Pons (tissue), 1 donor: ENCODE measurements around the gene CFAP74.

ENCODE experiments used
- DNase-seq: peaks from one replicate; pipeline ENCODE4 v3.0.0-alpha.2; 2016; ENCODE audit warnings: low spot score

Gene CFAP74

GRCh38 chr1:1915911-1916840, 87.4 kb downstream of the CFAP74 start:
- no peak for DNase-seq

DNA sequence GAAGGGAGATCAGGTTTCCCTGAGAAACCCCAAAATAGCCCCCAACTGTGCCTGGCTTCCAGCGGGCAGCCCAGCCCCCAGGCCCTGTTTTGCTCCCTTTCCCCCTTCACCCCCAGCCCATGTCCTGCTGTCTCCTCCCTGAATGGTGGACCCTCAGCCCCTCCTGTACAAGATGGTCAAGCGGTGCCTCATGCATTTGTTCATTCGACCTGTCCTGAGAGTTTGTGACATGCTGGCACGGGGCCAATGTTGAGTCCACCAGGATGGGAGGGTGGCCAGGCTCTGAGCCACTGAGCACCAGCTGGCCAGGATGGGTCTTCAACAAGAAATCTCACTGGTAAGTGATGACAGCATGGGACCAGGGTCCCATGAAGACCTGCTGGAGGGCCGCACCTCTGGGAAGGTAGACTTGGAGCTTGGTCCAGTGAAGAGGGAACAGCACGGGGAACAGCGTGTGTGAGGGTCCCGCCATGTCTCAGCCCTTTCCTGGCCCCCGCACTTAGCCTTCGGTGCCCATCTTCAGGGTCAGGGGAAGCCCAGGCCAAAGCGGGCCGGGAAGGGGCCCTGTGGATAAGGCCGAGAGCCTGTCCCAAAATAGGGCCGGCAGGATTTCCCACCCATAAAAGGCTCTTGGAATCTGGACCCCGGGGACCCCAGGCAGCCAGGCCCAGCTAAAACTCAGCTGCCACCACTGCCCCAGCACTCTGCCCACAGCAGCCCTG, 88.5 kb downstream of the CFAP74 start, which contains the start of gene CALML6:
TSS of gene CALML6 (plus strand) at position 290 of the 722 bp plus-strand sequence. CDS start at position 311, 21 bp downstream.
- no peak for DNase-seq

GRCh38 chr1:1914101-1914970, 89.2 kb downstream of the CFAP74 start:
- DNase-seq, result no peak

DNA sequence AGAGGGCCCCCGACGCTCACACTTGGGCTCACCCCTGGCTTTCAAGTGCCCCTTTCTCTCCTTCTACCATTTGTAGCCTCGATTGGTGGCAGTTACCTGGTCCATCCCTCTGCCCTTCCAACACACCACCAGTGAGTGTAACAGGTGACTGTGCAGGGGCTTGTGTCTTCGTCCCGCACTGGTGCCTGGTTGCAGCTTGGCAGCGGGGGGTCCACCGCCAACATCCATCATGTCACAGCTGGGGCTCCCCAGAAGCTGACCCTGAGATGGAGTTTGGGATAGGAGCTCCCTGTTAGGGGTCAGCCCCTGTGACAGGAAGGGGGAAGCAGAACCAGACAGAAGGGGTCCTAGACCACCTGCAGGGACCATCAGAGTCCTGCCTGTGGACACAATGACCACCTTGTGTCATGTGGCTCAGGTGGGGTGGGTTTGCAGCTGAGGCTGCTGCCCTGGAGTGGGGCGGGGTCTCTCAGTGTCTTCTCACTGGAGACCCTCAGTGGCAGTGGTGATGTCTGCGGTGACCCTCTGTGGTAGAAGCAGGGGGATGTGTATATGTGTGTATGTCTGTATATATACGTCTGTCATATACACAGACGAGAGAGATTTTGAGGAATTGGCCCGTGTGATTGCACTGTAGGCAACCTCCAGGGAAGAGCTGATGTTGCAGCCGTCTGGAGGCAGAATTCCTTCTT, 92.1 kb downstream of the CFAP74 start:
- DNase-seq, result no peak

GRCh38 chr1:1910651-1911331, 92.8 kb downstream of the CFAP74 start:
- DNase-seq, result no peak

- no peak for DNase-seq
Measured at GRCh38 chr1:1910033-1910465, 93.5 kb downstream of the CFAP74 start.

DNA sequence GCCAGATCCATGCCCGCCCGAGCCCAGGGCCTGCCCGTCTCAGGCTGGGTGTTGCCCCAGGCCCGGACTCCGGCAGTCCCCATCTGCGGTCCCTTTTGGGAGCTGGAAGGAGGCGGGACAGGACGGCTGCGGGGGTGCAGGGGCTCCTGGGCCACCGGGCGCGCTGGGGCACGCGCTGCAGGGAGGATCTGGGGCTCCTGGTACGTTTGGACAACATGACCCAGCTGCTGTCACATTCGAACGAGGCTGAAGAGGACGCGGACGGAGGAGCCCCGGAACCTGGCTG, 95.1 kb downstream of the CFAP74 start:
- no peak for DNase-seq

DNA sequence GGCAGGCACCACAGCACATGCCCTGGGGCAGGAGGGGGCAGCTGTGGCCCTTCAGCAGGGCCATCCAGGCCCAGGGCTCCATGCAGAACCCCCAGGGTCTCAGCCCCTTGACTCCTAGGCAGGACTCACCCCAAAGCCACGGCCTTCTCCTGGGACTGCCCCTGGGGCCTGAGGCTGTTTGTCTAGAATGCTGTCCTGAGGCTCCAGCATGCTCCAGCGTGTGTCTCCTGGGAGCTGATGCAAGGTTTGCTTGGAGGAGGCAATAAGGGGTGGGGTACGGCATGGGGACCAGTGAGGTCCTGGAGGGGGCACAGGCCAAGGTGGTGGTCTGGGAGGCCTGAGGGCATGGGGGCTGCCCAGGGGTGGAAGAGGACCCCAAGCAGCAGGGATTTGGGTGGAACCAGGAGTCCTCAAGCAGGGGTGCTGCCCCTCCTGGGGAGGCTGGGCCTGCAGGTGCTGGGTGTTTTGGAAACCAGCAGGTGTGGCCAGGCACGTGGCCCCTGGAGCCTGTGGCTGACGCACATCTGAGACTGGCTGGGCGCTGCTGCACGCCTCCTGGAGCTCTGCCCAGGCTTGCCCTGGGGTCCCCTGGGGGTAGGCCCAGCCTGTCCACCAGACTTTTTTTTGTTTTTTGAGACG, 96.4 kb downstream of the CFAP74 start:
- no peak for DNase-seq

GRCh38 chr1:1906185-1907097, 97.1 kb downstream of the CFAP74 start:
- DNase-seq, result peak; percentile 90

- no peak for DNase-seq
Measured at GRCh38 chr1:1903224-1903623, 100.4 kb downstream of the CFAP74 start.

DNA sequence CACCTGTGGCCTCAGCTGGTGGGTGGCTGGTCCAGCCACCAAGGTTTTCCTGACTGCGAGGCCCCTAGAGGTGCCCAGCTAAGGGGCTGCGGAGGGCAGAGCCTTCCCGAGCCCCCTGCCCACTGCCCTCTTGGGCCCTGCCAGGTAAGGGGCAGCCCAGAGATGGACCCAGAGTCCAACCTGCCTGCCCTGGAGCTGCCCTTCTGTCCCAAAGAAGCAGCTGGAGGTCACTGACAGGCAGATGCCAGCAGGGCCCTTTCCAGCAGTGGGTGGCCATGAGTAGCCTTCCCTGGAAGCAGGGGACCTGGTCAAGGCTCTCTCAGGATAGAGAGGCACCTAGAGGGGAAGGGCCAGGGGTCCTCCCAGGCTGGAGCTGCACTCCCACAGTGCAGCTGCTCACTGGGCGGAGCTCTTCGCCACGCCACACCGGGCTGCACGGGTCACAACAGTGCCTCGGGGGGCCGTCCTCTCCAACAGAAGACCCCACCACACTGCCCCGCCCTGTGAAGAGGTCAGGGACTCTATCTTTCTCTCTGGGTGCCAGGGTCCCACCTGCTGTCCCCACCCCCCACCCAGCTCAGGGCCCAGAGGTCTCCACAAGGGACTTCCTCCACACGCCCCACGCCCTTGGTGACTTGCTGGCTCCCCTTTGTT, 101.8 kb downstream of the CFAP74 start:
- no peak for DNase-seq

GRCh38 chr1:1900883-1901640, 102.5 kb downstream of the CFAP74 start:
- DNase-seq, result no peak

- no peak for DNase-seq
Measured at GRCh38 chr1:1899967-1900327, 103.6 kb downstream of the CFAP74 start.

- DNase-seq, result no peak
Measured at GRCh38 chr1:1899266-1899966, 104.2 kb downstream of the CFAP74 start.

DNA sequence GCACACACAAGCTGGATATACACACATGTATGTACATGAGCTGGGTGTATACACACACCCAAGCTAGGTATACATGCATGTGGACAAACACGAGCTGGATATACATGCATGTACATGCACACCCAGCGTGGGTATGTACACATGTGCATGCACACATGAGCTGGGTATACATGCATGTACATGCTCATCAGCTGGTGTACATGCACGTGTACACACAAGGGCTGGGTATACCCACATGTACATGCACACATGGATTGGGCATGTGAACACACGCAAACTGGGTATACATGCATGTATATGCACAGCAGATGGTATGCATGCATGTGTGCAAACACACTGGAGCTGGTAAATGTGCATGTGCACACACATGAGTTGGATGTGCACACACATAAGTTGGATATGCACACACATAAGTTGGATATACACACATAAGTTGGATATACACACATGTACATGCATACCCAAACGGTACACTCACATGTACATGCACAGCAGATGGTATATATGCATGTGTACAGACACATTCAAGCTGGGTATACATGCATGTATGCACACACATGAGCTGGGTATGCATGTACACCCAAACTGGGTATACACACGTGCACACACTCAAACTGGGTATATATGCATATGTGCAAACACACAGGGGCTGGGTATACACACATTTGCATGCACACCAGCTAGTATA, 105.2 kb downstream of the CFAP74 start:
- no peak for DNase-seq

GRCh38 chr1:1895456-1896336, 107.9 kb downstream of the CFAP74 start:
- DNase-seq, result no peak
